CD4-positive, alpha-beta T cell treated with Interleukin-15 for 4 hours (primary cell): ENCODE data around the gene C3orf52.
A peak's percentile ranks its signal among the peaks of the same experiment; 100 is the strongest.

ENCODE experiments used
- DNase-seq: peaks from one replicate; pipeline ENCODE4 v3.0.0-alpha.2; 2020; ENCODE audit warnings: low spot score

Gene C3orf52

GRCh38 chr3:112086875-112087524 is 811 bp downstream of the C3orf52 start:
- DNase-seq, result no peak

DNA sequence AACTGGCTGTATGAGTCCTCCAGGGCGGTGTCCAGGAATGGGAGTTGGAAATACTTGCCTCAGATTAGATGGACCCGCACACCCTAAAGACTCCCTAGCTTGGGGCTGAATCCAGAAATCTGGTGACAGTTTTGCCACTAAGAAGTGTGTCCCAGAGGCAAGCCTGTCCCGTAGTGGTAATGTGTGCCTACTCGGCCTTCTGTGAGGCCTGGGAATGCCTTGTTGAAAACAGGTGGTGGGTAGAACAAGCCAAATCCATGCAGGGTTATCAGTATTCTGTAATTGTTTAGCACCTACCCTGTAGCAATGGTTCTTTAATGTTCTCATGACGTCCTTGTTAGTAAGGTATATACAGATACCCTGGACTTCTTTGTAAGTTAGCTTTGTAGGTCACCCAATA is 1.6 kb downstream of the C3orf52 start:
- no peak for DNase-seq

DNA sequence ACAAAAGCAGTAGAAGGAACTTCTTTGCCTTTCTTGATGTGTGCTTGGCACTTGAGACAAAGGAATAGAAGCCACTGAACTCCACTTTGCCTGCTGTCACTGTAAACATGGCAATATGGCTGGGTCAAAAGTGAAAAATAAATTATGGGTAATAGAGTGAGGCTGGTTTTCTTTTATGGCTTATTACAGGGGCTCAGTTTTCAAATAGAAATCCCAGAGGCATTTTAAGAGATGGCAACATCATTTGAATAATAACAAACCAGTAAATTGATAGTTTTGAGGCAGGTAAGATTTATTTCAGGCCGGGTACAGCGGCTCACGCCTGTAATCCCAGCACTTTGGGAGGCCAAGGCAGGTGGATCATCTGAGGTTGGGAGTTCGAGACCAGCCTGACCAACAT is 2.8 kb downstream of the C3orf52 start:
- DNase-seq, result no peak

GRCh38 chr3:112089956-112090886 is 4.0 kb downstream of the C3orf52 start:
- no peak for DNase-seq

- DNase-seq, result no peak
These were observed 4.8 kb downstream of the C3orf52 start for GRCh38 chr3:112090887-112091586.

GRCh38 chr3:112092496-112093179 is 6.4 kb downstream of the C3orf52 start:
- DNase-seq, result no peak

DNA sequence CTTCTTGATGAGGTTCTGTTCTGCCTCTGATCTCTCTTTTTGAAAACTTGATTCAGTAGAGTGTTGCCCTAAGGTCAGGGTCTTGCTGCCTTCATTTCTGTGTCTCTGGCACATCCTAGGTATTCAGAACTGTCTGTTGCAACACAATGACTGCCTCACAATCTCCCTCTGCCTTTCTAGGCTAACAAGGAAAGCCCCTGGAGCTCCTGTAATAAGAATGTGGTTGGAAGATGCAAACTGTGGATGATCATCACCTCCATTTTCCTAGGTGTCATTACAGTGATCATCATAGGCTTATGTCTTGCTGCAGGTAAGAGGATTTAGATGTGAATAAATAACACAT is 7.0 kb downstream of the C3orf52 start:
- DNase-seq, result no peak

DNA sequence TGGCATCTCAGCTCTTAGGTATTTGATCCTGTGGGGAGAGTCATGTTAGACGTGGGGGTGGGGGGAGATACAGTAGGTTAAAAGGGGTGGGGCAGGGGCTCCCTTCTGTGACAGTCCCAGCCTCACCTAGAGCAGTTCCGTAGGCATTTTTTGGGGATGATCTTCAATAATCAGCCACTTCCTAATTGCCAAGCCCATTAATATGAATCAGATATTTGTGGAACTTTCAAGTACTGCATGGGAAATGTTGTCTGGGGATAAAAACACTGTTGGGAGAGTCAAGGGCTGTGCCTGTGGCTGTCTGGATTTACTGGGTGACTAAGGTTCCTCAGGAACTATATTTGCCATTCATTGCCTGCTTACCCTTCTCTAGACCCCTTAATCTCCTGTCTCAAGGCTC is 9.5 kb downstream of the C3orf52 start:
- no peak for DNase-seq

DNA sequence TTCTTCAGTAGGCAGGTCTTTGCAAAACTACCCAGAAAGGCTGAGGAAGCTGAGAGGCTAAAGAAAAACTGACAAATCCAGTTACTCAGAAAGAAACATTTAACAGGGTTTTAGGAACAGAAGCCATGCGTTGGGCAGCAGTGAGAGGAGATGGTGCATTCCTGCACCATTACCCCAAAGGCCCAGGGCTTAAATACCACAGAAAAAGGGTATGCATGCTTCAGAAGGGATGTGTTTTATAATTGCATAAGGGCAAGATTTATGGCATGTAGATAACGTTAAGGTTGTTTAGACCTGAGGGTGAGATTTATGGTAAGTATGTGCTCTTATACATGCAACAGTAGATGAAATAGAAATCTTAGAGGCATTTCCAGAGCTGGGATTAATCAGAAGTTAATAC is 10.0 kb downstream of the C3orf52 start:
- no peak for DNase-seq

DNA sequence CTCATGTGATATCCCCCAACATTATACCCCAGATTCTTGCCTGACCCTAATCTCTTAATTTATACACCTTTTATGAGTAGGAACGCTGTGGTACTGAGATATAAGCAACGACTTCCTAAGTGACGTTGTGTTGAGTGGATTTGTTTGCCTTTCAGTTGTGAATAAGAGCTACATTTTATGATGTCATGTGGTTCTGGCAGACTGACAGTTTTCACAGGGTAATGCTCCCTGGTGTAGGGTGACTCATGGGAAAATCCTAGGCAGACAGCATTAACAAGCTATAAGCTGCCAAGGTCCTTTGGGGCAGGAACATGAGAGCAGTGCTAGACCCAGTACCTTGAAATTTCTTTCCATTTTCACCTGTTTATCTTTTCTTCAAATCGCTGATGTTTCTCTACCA is 11.2 kb downstream of the C3orf52 start:
- DNase-seq, result no peak

DNA sequence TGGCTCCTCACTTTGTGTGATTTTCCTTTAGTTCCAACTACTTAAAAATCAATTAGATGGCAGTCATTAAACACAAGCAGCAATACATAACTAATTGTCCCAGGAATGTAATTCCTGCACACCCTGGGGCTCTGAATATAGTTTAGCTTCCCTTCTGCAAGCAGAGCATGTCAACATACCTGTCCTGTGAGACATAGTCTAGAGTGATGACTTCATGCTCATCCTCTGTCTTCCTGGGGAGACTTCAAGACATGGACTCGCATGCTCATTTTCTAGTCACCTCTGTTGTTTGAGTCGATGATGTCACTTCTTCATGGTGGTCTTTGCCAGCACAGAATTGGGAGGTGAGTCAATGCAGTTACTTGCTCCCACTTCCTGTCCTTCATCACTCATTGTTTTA is 15.7 kb downstream of the C3orf52 start:
- no peak for DNase-seq

DNA sequence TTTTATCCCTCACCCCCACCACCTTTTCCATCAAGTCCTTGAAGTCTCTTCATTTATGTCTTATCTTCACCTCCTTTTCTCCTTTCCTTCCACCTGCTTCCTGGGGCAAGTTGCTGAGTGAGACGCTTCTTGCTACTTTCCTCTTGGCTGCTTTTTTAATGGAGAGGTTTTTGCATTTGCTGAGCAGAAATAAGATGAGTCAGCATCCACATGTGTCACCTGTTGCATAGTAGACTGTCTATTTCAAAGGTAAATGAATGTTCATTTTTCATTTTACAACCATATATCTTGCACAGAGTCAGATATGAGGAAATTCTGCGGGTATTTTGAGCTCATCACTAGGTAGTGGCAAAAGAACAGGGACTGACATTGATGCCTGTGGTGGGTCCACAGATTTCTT is 18.6 kb downstream of the C3orf52 start:
- no peak for DNase-seq

- DNase-seq, result no peak
These were observed 23.1 kb downstream of the C3orf52 start for GRCh38 chr3:112109322-112109721.

GRCh38 chr3:112111785-112112402 is 25.7 kb downstream of the C3orf52 start:
- DNase-seq, result peak; percentile 83

DNA sequence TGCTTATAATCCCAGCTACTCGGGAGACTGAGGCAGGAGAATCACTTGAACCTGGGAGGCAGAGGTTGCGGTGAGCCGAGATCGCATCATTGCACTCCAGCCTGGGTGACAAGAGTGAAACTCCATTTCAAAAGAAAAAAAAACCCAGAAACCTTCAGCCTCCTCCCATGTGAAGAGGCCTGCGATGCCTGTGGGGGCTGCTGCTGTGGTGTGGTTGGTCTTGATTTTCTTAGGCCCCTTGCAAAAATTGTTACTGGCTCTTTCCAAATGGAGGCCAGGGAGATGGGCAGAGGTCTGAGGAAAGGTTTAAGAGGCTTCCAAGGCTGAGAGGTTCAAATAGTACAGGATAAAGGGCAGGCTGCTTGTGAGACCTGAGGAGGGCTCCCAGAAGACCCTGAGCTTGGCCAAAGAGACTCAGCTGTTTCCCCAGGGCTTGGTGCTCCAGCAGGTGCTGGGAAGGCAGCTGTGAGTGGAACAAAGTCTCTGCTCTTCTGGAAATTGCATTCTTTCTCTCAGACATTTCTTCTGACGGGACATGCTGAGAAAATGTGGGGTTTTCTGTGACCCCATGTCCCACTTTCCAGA is 28.5 kb downstream of the C3orf52 start:
- no peak for DNase-seq

GRCh38 chr3:112115161-112115739 is 29.1 kb downstream of the C3orf52 start:
- no peak for DNase-seq

DNA sequence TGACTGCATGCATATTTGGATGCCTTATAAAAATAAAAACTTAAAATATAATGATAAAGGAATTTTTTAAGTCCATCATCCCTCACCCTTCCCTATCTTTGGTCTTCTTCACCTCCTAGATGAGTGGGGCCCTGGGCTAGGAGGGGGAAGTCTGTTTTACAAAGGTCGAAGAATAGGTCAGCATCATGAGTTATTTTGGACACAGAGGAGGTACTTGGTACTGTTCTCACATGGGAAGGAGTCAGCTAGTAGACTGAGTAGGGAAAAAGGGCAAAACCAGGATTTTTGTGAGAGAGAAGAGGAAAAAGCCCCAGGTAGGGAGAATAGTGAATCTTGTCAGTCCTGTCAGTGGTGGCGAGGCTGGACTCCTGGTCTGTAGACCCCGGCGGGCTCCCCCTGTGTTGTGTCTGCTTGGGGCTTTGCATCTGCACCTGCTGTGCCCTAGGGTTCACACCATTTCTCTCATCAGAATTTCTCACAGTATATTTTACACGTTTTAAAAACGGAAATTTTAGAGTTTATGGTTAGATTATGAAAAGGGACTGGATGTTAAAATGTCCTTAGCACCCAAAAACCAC is 29.7 kb downstream of the C3orf52 start:
- no peak for DNase-seq

DNA sequence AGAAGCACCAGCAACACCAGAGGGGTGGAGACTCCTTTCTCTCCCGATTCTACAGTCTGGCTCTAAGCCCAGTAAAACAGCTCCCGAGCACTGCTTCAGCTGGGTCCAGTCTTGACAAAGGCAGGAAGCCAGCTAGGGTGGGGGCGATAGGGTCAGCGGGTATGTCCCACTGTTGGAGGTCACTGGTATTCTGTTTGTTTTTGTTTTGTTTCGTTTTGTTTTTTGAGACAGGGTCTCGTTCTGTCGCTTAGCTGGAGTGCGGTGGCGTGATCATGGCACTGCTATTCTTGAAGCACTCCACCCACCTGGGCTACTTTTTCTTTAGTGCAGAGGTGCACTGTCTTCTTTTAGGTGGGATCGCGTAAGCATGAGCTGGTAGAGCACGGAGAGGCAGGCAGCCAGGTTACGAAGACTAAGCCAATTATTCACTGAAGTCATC is 30.6 kb downstream of the C3orf52 start:
- DNase-seq, result no peak

GRCh38 chr3:112117415-112117814 is 31.2 kb downstream of the C3orf52 start:
- no peak for DNase-seq

GRCh38 chr3:112117841-112118571 is 31.8 kb downstream of the C3orf52 start:
- DNase-seq, result no peak
